ENCODE data around the gene IL12A. TPM values are rescaled to one million over a fixed set of nuclear protein-coding genes. Genes with fewer than 3 reads are reported as not detected.

IL12A gene
- total and polyA plus RNA-seq, 8 donors, result 0.61 to 3.9 (median 2.3) TPM

GRCh38 chr3:159960188-159961148, 28.2 kb upstream of the IL12A start:
- H3K4me1 ChIP-seq, result no peaks in the 10 kb centered on the region
- H3K9me3 ChIP-seq, result no peaks in the 10 kb centered on the region
- no peak overlapping the region for H3K27ac ChIP-seq
- DNase-seq, result no peak
- intact Hi-C loops (cut with DNase I), result no loop called here
- ATAC-seq, result no peak
- no peak overlapping the region for H3K4me3 ChIP-seq
- no peak for TF ChIP-seq CTCF (IDR thresholded peaks at IDR 0.05)
- H3K27me3 ChIP-seq, result no peaks in the 10 kb centered on the region
- no peaks in the 10 kb centered on the region for H3K36me3 ChIP-seq

GRCh38 chr3:159964166-159964973, 24.3 kb upstream of the IL12A start:
- H3K27me3 ChIP-seq, result no peaks in the 10 kb centered on the region
- no peak for TF ChIP-seq CTCF (IDR thresholded peaks at IDR 0.05)
- no peak for DNase-seq
- H3K36me3 ChIP-seq, result no peaks in the 10 kb centered on the region
- intact Hi-C loops (cut with DNase I), result no loop called here
- H3K9me3 ChIP-seq, result no peaks in the 10 kb centered on the region
- no peak overlapping the region for H3K4me3 ChIP-seq
- H3K4me1 ChIP-seq, result no peaks in the 10 kb centered on the region
- H3K27ac ChIP-seq, result no peak overlapping the region
- ATAC-seq, result no peak

GRCh38 chr3:159971311-159971710, 17.3 kb upstream of the IL12A start:
- intact Hi-C loops (cut with DNase I), result no loop called here
- no peak for ATAC-seq
- no peaks in the 10 kb centered on the region for H3K27me3 ChIP-seq
- no peak for DNase-seq
- H3K36me3 ChIP-seq, result no peaks in the 10 kb centered on the region
- no peak overlapping the region for H3K27ac ChIP-seq
- no peaks in the 10 kb centered on the region for H3K9me3 ChIP-seq
- H3K4me1 ChIP-seq, result no peaks in the 10 kb centered on the region
- no peak overlapping the region for H3K4me3 ChIP-seq
- no peak for TF ChIP-seq CTCF (IDR thresholded peaks at IDR 0.05)

- Histone ChIP-seq H3K9me3 (peaks cover 0 to 4% of the 10 kb centered on the region in 2 donors), H3K27ac (no peak overlapping the region), H3K36me3 (no peaks in the 10 kb centered on the region), H3K4me1 (peaks cover 0 to 5% of the 10 kb centered on the region in 2 donors), H3K4me3 (no peak overlapping the region), H3K27me3 (no peaks in the 10 kb centered on the region)
- intact Hi-C loops (cut with DNase I), result no loop called here
- no peak for ATAC-seq
- DNase-seq, result no peak
- no peak for TF ChIP-seq CTCF (IDR thresholded peaks at IDR 0.05)
Measured at GRCh38 chr3:159977295-159977694, 11.3 kb upstream of the IL12A start.

- Histone ChIP-seq H3K27ac (no peak overlapping the region), H3K27me3 (no peaks in the 10 kb centered on the region), H3K4me1 (peaks cover 0 to 5% of the 10 kb centered on the region in 2 donors), H3K36me3 (no peaks in the 10 kb centered on the region), H3K9me3 (peaks cover 0 to 4% of the 10 kb centered on the region in 2 donors), H3K4me3 (no peak overlapping the region)
- TF ChIP-seq CTCF (IDR thresholded peaks at IDR 0.05), result no peak
- intact Hi-C loops (cut with DNase I), result no loop called here
- no peak for ATAC-seq
- DNase-seq, result no peak
Measured at GRCh38 chr3:159978353-159978752, 10.3 kb upstream of the IL12A start.

Data from left lung (tissue), 10 donors.